ENCODE results near the gene LHCGR.
"Not testable (repeated sequence)": the region's sequence is repeated elsewhere in the genome, so short reads cannot be mapped to it uniquely, and the experiment has no call there.

- not testable (repeated sequence) for TF ChIP-seq CTCF (IDR thresholded peaks at IDR 0.05); REST (IDR thresholded peaks at IDR 0.05; ENCODE audit: insufficient read depth in 1 of 2, low read depth in 2 of 2, low read length in 1 of 2)
Measured at GRCh38 chr2:48703621-48704020, 51.9 kb downstream of the LHCGR start.
